ENCODE data around the gene TRIM63. TPM values are rescaled to one million over a fixed set of nuclear protein-coding genes. Genes with fewer than 3 reads are reported as not detected.
A peak's percentile ranks its signal among the peaks of the same experiment; 100 is the strongest.

The TRIM63 gene
- total and polyA plus RNA-seq, 9 of the 15 experiments (the other 6 are each of a cell fraction or from before 2014, with no cell fraction given) = 0.08 to 0.57 (median 0.36) TPM

GRCh38 chr1:26034504-26035202 lies 32.8 kb downstream of the TRIM63 start (continued):
- TF ChIP-seq MYC (IDR thresholded peaks at IDR 0.05; ENCODE audit: low read depth, low read length) (no peak), MYC (CRISPR knock-in tag; IDR thresholded peaks at IDR 0.05; ENCODE audit: borderline replicate concordance, low read depth) (0 out of 2 replicates have a peak, but pooled peaks have one; percentile 35), ARHGAP35 (IDR thresholded peaks at IDR 0.05; ENCODE audit: partially characterized antibody) (no peak), YY1 (IDR thresholded peaks at IDR 0.05; ENCODE audit: borderline replicate concordance in 1 of 3, control insufficient read depth in 1 of 3, extremely low read depth in 1 of 3, insufficient read depth in 3 of 3, insufficient read length in 1 of 3, insufficient replicate concordance in 2 of 3, low read depth in 1 of 3, low read length in 2 of 3) (peak in 1 of 3 experiments; percentile 5), NR1H2 (CRISPR knock-in tag; IDR thresholded peaks at IDR 0.05) (no peak), ZBTB43 (CRISPR knock-in tag; IDR thresholded peaks at IDR 0.05) (0 out of 2 replicates have a peak, but pooled peaks have one; percentile 15), SIX5 (IDR thresholded peaks at IDR 0.05; ENCODE audit: borderline replicate concordance in 1 of 2, insufficient read depth in 1 of 2, low read depth in 1 of 2, low read length in 2 of 2) (no peak), TBP (optimal IDR thresholded peaks at IDR 0.05; ENCODE audit: low read depth, low read length) (no peak), GTF2A2 (tag; IDR thresholded peaks at IDR 0.05) (no peak), PBX2 (CRISPR knock-in tag; IDR thresholded peaks at IDR 0.05; ENCODE audit: low read depth) (no peak), PBX2 (tag; conservative IDR thresholded peaks at IDR 0.05; ENCODE audit: low read depth) (no peak), CCAR2 (IDR thresholded peaks at IDR 0.05; ENCODE audit: low read depth, low read length) (no peak), ZEB2 (IDR thresholded peaks at IDR 0.05) (no peak), REST (IDR thresholded peaks at IDR 0.05; ENCODE audit: borderline replicate concordance) (no peak), REST (CRISPR knock-in tag; IDR thresholded peaks at IDR 0.05; ENCODE audit: low read depth) (no peak)
